ENCODE data around the gene NACC2. TPM values are rescaled to one million over a fixed set of nuclear protein-coding genes. Genes with fewer than 3 reads are reported as not detected.

The NACC2 gene
- polyA plus RNA-seq, 1 donor: 15.2 TPM

DNA sequence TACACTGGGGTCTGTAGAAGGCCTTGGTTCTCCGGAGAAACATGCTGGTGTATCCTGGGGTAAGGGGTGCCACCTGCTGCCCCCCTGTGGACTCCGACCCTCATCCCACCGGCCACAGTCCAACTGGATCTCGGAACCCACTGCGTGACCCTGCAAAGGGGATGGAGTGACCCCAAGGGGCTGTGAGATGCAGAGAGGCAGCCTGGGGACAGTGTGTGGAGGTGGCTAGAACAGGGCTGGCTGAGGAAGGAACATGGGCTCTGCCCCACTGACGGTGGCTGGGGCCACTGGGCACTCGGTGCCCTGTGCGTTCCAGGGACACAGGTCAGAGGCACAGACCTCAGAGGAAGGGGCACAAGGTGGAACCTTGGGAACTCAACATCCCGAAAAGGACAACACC, 2.3 kb downstream of the NACC2 start:
- DNase-seq (ENCODE audit: low read depth): no peak

DNA sequence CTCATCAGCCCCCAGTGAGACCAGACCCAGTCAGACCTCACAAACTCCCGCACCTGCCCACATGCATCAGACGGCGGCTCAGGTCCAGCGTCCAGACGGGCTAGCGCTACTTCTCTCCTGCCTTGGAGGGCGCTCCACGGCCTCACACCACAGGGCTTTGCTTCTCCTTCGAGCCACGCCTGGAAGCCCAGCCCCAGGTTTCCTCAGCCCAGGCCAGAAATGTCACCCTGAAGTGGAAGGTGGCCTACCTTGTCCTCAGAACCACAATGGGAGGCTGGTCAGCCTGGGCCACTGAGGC, 2.8 kb downstream of the NACC2 start:
- no peak for DNase-seq (ENCODE audit: low read depth)

DNA sequence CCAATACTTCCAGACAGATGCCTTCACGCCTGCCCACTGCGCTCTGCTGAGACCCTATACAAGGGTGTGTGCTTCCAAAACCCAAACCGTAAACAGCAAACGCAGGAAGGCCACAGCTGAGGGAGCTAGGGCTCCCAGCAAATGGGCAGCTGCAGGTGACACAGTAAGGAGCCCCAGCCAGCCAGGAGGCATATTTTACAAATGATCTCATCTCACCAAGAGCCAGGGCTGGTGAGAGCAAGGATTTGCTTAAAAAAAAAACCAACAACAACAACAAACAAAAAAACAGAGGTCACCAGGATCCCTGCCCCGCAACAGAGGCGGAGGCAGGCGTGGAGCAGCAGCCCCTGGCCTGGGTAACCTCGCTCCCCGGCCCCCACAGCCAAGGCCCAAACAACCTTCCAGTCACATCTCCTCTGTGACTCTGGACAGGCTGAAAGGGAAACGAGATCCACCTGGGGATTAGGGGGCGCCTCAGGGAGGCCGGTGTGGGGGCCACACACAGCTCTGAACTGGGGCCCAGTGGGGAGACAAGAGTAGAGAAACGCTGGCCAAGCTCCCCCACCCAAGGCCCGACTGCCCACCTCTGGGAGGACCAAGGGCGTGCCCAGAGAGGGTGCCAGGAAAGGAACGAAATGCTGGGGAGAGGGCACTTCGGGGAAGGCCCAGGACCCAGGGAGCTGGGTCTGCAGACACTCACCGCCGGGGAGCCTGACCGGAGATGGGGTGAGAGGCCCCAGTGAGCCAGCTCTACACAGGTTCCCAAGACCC, 3.3 kb downstream of the NACC2 start:
- DNase-seq (ENCODE audit: low read depth): no peak

DNA sequence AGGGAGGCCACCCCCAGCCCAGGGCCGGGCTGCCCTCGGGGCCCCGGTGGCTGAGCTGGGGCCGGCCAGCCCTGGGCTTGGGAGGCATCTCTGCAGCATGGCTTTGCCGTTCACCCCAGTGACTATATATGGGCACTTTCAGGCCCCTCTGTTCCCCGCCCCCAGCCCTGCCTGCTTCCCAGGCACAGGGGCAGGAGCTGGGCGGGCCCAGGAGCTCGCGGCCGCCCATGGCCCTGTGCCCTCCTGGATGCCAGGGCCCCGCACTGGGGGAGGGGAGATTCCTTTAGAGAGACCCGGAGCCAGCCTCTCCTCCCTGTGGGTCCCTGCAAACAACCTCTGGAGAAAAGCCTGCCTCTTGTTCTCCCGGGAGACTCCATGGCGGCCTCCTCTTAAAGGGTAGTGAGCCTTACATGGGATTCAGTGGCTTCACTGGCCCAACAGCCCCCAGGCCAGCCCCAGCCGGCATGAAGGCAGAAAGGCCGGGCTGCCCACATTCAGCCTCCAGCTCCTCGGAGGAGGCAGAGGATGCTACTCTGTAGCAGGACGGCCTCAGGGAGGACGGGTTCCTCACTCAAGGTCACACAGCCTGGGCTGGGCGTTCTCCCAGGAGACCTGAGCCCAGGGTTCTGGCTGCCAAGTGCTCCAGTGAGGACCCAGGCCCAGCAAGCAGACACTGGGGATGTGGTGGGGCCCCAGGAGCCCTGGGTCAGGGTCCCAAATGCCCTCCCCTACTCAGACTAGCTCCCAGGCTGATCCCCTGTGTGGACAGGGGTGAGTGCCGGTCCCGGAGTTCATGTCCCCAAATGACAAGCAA, 4.1 kb downstream of the NACC2 start:
- no peak for DNase-seq (ENCODE audit: low read depth)

DNA sequence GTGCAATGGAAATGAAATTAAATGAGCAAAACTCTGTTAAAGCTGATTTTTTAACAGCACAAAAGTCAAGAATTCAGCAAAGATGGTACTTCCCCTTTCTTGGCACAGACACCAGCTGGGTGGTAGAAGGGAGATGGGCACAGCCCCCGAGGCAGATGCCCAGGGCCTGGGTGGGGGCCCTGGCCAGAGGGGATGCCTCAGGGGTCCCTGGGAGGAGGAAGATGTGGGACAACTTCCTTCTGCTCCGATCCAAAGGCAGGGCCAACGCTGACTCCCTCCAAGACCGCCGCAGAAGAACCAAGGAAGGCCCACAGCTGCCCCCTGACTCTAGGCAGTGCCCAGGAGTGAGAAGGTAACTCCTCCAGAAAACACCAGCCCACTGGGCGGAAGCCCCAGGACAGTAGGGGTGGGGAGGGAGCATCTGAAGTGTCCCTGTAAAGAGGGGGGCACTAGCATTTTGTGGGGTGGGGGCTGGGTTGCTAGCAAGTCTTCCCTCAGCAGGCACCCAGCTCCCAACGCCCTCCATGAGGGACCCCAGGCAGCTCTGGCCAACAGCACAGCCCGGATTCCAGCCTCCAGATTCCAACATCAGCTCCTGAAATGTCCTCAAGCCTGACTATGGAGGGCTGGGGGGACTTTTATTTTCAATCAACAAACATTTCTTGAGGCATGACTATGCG, 4.9 kb downstream of the NACC2 start:
- no peak for DNase-seq (ENCODE audit: low read depth)

DNA sequence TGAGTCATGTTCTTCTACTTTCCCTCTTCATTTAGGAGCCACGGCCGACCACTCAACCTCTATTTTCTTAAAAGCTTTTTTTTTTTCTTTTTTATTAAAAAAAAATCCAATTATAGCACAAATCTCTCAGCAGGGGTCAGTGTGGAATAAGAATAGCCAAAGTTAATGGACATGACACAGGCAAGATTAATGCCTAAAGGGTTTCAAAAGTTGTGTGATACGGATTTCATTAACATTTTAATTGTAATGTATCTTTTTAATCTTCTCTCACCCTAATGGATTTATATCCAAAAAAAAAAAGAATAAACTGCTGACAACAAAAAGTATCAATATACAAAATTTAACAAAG, 5.4 kb downstream of the NACC2 start:
- no peak for DNase-seq (ENCODE audit: low read depth)

DNA sequence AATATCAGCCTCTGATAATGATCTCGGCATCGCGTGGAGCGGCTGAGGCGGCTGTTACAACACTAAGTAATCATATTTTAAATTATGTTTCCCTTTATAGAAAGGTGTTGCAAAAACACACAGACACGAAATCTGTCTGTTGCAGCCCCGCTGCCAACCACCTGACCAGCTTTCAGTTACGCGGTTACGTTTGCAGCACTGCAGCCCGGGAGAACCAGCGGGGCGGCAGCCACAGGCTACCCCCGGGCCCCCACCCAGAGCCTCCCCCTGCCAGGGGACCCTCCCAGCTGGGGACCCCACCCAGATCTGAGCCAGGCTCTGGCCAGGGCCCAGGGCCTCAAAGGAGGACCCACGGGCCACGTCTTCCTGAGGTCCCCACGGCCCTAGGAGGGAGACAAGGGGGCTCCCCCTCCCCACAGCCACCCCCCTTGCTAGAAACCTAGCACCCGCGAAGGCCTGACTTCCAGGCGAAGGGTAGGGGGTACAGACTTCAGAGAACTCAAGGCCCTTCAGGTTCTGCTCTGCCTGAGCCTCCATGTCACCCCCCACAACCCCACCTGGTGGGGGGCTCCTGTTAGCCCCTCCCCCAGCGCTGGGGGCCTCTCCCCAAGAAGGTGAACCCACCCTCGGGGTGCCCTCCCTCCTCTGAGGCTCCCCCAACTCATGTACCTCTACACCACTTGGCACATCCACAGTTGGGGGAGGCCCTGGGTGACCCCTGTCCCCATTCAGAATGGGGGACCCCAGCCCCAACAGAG, 6.0 kb downstream of the NACC2 start:
- DNase-seq (ENCODE audit: low read depth): no peak

DNA sequence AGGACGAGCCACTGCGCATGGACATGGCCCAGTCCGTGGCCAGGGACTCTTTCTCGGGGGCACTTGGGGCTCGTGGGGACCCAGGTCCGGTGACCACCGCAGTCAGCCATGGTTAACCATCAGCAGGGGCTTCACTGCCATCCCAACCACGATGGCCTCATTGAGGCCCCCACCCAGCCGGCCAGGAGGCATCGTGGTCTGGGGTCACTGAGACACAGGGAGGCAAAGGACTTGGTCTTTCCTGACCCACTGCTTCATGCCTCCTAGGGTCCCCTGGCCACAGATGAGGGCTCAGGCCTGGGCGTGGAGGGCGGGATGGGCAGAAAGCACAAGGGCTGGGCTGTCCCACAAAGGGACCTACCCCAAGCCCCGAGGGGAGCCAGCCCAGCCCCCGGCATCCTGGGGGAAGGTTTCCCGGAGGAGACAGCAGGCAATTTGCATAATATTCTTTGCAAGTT, 6.6 kb downstream of the NACC2 start:
- no peak for DNase-seq (ENCODE audit: low read depth)

DNA sequence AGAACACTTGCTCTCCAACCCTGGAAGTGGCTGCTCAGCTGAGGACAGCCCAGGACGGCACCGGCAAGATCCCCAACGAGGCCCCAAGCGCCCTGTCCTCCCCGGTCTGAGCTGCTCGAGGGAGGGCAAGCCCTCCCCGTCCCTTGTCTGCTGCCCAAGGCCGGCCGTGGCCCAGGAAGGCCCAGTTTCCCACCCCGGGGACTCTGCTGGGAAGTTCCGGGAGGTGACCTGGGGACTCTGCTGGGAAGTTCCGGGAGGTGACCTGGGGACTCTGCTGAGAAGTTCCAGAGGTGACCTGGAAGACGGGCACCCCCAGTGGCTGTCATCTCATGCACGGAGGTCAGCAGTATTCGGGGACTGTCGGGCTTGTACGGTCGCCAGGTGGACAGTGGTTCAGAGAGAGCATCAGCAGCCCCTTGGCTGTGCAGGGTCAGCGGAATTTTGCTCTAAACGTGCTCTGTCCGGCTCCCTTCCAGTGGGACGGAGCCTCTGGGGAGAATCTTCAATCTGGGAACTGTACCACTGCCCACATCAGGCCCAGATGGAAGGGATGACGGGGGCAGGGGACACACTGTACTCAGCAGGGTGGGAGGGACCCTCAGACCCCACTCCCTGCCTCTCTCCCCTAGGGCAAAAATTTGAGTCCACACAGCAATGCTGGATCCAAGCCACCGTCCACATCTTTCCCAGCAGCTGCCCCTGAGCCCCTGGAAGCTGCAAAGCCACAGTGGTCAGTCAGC, 7.2 kb downstream of the NACC2 start:
- no peak for DNase-seq (ENCODE audit: low read depth)

DNA sequence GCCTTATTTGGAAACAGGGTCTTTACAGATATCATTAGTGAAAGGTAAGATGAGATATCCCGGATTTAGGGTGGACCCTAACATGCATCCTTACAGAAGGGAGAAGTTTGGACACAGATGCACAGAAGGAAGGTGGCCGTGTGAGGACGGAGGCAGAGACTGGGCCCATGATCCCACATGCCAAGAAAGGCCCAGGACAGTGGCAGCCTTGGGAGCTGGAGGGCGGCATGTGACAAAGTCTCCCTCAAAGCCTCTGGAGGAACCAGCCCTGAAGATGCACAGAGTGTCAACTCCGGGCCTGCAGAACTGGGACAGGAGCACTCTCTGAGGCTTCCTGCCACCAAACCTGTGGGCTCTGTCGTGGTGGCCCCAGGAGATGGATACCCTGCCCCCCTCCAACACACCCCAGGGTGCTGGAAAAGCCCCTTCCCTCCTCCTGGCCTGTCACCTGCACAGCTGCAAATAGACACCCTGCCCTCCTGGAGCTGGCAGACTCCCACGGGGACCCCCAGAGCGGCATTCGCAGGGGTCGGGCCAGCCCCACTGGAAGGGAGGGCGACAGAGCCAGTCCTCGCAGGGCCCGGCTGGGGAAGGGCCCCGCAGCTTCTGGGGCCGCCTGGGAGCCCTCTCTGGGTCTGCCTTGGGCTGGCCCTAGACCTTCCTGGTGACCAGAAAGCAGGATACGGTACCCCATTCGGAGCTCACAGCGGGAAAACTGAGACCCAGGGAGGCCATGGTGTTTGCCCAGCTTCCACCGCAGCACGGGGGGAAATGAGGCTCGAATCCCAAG, 7.9 kb downstream of the NACC2 start:
- DNase-seq (ENCODE audit: low read depth): no peak

DNA sequence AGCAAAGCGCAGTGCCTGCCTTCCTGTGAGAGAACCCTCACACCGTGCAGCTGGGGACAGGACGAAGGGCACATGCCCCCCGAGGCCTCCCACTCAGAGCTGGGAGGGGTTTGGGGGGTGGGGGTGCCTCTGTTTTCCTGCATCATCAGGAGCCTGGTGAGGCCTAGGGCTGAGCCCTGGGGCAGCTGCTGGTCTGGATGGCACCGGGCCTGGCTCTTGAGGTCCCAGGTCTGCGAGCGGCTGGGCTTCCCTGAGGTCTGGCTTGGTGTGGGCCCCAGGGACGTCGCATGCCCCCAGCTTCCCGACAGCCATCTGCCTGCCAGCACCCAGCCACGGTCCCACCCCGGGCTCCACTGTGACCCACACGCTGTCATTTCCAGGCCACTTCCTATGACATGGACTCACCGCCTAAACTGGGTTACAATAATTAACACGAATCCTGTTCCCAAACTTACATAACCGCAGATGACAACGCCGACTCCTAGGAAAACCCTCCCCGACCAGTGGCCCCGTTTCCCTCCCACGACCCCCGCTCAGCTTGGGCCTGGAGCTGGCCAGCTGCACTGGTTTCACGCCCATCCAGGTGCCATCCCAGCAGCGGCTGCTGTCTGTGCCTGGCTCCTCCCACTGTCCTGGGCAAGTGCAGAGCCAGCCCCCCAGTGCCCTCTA, 8.7 kb downstream of the NACC2 start:
- no peak for DNase-seq (ENCODE audit: low read depth)

DNA sequence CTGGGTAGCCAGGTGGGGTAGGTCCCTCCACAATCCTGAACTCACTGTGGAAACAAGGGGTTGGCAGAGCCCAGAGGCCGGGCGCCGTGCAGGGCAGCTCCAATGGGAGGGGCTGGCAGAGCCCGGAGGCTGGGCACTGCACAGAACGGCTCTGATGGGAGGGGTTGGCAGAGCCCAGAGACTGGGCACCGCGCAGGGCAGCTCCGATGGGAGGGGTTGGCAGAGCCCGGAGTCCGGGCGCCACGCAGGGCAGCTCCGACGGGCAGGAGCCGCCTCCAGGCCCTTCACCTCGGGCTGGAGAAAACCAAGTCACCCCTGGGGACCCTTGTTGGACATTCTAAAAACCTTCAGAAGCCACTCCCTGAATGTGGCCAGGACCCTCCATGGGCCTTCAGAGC, 9.3 kb downstream of the NACC2 start:
- DNase-seq (ENCODE audit: low read depth): no peak

DNA sequence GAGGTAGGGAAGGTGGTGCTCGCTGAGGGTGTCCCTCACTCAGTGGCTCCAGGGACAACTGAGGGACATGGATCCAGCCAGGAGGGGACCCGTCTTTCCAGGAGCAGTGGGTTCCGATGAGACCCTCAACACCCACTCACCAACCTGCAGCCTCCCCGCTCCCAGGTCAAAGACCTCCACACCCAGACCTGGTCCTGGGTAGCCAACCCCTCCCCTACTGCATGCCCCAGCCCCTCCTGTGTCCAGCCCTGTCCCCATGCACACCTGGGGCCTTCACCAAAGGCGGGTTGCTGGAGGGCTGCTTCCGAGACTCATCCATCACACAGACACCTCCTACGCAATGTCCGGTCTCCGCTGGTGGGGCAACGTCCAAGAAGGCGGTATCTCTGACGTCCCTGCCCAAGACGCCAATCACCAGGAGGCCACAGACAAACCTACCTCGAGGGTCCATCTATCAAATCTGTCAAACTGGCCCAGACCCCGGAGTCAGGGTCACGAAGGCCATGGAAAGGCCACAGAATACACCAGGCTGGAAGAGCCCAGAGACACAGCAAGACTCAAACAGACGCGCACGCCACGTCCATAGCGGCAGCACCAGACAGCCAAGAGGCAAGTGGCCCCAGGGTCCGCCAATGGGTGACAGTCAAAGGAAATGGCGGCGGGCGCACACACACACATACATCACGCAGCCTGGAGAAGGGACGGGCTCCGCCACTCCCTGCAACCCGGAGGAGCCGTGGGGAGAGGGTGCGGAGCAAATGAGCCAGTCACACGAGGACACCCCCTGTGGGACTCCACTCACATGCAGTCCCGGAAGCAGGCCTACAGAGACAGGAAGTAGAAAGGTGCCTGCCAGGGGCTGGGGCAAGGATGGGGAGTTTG, 10.8 kb downstream of the NACC2 start:
- no peak for DNase-seq (ENCODE audit: low read depth)

DNA sequence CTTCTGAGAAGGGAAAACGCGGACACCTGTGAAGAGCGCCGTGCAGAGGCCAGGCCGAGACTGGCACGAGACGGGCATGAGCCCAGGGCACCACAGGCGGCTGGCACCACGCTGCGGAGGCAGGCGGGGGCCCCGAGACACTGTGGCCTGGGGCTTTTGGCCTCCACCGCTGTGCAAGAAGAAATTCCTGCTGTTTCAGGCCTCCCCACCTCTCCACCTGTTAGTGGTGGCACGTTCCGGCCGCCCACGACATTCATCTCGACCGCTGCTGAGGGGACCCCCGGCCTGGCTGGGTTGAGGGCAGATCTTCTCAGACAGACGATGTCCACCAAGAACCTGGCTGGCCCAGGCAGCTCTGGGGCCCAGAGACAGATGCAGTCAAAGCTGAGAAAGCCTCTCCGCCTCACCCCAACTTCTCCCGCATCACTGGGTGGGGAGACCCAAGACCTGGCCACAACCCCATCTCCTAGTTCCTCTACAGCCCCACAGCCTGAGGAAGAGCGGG, 11.5 kb downstream of the NACC2 start:
- no peak for DNase-seq (ENCODE audit: low read depth)

DNA sequence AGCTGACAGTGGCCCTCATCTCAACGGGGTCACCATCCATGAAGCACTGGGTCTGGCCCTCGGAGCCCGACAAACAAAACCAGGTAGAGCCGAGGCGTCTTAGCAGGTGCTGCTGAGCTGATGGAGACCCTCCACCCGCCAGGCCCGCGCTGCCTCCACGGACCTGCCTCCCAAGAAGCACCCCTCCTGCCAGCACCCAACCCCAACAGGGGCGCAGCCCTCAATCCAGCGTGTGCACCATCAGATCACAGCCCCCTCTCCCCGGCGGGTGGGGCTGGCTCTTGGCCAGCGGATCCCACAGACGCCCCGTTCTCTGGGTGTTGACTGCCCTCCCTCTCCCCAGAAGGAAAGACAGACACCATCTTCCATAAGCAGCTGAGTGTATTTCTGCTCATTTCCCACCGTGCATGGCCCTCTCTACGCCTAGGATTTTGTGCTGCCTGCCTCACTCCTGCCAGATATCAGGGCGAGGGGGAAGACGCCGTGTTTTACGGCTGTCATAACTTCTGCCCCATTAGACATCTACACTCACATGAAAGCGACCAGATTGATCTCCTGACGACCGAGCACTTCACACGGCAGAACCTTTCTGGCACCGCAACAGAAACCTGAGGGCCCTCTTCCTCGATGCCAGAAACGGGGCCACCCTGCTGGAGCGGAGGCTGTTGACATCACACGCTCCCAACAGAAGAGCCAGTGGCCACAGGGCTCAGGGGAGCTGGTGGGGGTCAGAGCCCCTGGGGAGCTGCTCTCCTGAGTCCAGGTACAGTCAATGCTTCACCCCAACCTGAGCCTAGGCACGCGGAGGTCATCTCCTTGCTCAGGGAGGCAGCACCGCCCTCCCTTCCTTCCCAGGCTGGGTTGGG, 12.4 kb downstream of the NACC2 start:
- no peak for DNase-seq (ENCODE audit: low read depth)

DNA sequence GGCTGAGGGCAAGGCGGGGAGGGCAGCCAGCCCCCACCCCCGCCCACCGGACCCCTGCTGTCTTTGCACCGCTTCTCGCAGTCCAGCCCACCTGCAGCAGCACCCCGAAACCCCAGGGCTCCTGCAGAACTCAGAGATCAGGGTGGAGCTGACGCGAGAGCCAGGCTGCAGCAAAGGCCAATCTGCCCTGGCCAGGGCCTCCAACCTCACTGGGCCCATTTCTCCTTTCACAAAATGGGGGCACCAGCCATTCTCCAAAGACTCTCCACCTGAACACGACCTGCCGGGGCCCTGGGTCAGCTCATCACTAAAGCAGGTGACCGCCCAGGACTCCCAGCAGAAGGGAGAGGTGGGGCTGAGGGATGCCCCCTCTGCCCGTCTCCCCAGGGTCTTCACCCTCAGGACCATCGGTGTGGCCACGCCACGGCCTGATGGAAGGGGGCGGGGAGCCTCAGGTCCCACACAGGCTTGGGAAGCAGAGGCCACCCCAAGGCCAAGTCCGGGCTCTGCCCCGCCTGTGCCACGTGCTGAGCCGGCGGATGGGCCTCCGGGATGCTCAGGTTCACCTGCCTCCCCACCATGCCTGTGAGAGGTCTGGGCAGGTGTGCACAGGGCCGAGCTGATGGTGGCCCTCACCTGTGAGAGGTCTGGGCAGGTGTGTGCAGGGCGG, 13.1 kb downstream of the NACC2 start:
- DNase-seq (ENCODE audit: low read depth): no peak

DNA sequence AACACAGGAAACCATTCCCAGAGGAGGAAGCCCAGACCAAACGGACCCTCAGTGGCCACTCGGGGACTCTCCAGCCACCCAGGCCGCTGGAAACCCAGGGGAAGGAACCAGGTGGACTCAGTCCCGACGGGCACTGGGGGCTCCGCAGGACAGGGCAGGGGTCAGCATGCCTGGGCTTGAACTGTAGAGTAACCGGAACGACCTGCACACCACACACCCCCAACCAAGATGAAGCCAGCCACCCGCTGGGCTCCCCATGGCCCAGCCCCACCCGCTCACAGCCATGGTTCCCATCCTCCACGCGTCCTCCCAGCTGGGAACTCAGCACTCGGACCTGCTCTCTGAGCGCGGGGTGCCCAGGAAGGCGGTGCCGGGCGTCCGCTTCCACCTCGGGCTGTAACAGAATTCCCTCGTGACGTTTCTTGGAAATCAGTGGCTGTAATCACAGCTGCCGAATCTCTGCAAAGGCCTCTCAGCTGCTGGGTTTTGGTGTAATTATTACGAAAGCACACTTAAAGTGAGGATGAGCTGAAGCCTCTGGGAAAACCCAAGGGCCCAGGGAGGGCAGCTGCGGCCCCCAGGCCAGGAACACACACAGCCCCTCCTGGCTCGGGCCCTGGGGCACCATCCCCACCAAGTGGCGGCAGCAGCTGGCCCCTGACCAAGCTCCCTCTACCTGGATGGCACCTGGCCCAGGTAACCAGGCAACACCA, 13.8 kb downstream of the NACC2 start:
- no peak for DNase-seq (ENCODE audit: low read depth)

Measured in forelimb muscle (tissue), 1 donor.